ENCODE results near the gene FAM153A. TPM values are rescaled to one million over a fixed set of nuclear protein-coding genes. Genes with fewer than 3 reads are reported as not detected.
A peak's percentile ranks its signal among the peaks of the same experiment; 100 is the strongest.
"Not testable (repeated sequence)": the region's sequence is repeated elsewhere in the genome, so short reads cannot be mapped to it uniquely, and the experiment has no call there.

The FAM153A gene
- total and polyA plus RNA-seq, 9 of the 15 experiments (the other 6 are each of a cell fraction or from before 2014, with no cell fraction given), result 0.01 to 0.21 (median 0.13) TPM; not detected in 6

GRCh38 chr5:177782169-177782568, 530 bp downstream of the FAM153A start:
- DNase-seq (ENCODE audit: extremely low read depth in 1 of 4, low spot score in 3 of 4); H3K9me1 ChIP-seq (ENCODE audit: control insufficient read depth, insufficient read depth, low read length); H4K20me1 ChIP-seq (replicated peaks; ENCODE audit: control insufficient read depth, insufficient read depth, low read length); BruUV-seq (replicated peaks); H3K27ac ChIP-seq (ENCODE audit: extremely low read depth, low read depth, low read length); H3K9ac ChIP-seq (ENCODE audit: insufficient read depth in 1 of 2, low read depth in 2 of 2, low read length in 2 of 2); H3K9me3 ChIP-seq (replicated peaks; ENCODE audit: control insufficient read depth, insufficient read depth, low read depth, low read length); H3K36me3 ChIP-seq (ENCODE audit: control insufficient read depth, insufficient read depth, low read length); H3K4me1 ChIP-seq (replicated peaks in 1 of 2; ENCODE audit: control insufficient read depth in 2 of 2, insufficient read depth in 2 of 2, low read length in 2 of 2); H3K4me2 ChIP-seq (ENCODE audit: insufficient read depth, low read length); H3K27me3 ChIP-seq (ENCODE audit: control insufficient read depth in 2 of 2, insufficient read depth in 2 of 2, low read length in 2 of 2); H3K4me3 ChIP-seq; H3K79me2 ChIP-seq (ENCODE audit: control insufficient read depth, insufficient read depth, low read length); CTCF ChIA-PET (ENCODE audit: low intra/inter-chr PET ratio); POLR2A ChIA-PET; intact Hi-C loops (cut with micrococcal nuclease); ATAC-seq; H2AFZ ChIP-seq (ENCODE audit: low read depth, low read length); FAIRE-seq; in situ Hi-C loops (cut with MboI): not testable (repeated sequence)
- WGBS (ENCODE audit: insufficient coverage, low coverage, missing lambda C conversion rate), result 95% methylated on average over 7 of the region's 23 CpGs

- POLR2A ChIA-PET; BruUV-seq (replicated peaks); CTCF ChIA-PET (ENCODE audit: low intra/inter-chr PET ratio); H3K79me2 ChIP-seq (ENCODE audit: control insufficient read depth, insufficient read depth, low read length); H3K9me3 ChIP-seq (replicated peaks; ENCODE audit: control insufficient read depth, insufficient read depth, low read depth, low read length); DNase-seq (ENCODE audit: extremely low read depth in 1 of 4, low spot score in 3 of 4); H3K4me1 ChIP-seq (replicated peaks in 1 of 2; ENCODE audit: control insufficient read depth in 2 of 2, insufficient read depth in 2 of 2, low read length in 2 of 2); H3K9ac ChIP-seq (ENCODE audit: insufficient read depth in 1 of 2, low read depth in 2 of 2, low read length in 2 of 2); H2AFZ ChIP-seq (ENCODE audit: low read depth, low read length); H3K36me3 ChIP-seq (ENCODE audit: control insufficient read depth, insufficient read depth, low read length); H3K27ac ChIP-seq (ENCODE audit: extremely low read depth, low read depth, low read length); H4K20me1 ChIP-seq (replicated peaks; ENCODE audit: control insufficient read depth, insufficient read depth, low read length); H3K4me2 ChIP-seq (ENCODE audit: insufficient read depth, low read length); intact Hi-C loops (cut with micrococcal nuclease); ATAC-seq; FAIRE-seq; H3K9me1 ChIP-seq (ENCODE audit: control insufficient read depth, insufficient read depth, low read length); H3K27me3 ChIP-seq (ENCODE audit: control insufficient read depth in 2 of 2, insufficient read depth in 2 of 2, low read length in 2 of 2); H3K4me3 ChIP-seq; TF ChIP-seq CEBPG (CRISPR knock-in tag; IDR thresholded peaks at IDR 0.05): not testable (repeated sequence)
- no CpG with 5 or more reads among the region's 3 CpGs for WGBS (ENCODE audit: insufficient coverage, low coverage, missing lambda C conversion rate)
- TF ChIP-seq CEBPG (tag; conservative IDR thresholded peaks at IDR 0.05 in 1 of 2, IDR thresholded peaks at IDR 0.05 in 1 of 2), result 0 out of 4 replicates have a peak, but pooled peaks of 1 of the 2 experiments have one; percentile 17
- in situ Hi-C loops (cut with MboI), result loop anchor here (25.0 kb wide), 1 partner anchor 216 kb away; the partner anchor contains the start of gene PROP1
Measured at GRCh38 chr5:177771206-177771605, 11.5 kb downstream of the FAM153A start.

- H3K9me3 ChIP-seq (replicated peaks; ENCODE audit: control insufficient read depth, insufficient read depth, low read depth, low read length); intact Hi-C loops (cut with micrococcal nuclease); BruUV-seq (replicated peaks); H3K4me3 ChIP-seq; H3K27ac ChIP-seq (ENCODE audit: extremely low read depth, low read depth, low read length); H3K9me1 ChIP-seq (ENCODE audit: control insufficient read depth, insufficient read depth, low read length); ATAC-seq; FAIRE-seq; H3K4me1 ChIP-seq (replicated peaks in 1 of 2; ENCODE audit: control insufficient read depth in 2 of 2, insufficient read depth in 2 of 2, low read length in 2 of 2); H2AFZ ChIP-seq (ENCODE audit: low read depth, low read length); DNase-seq (ENCODE audit: extremely low read depth in 1 of 4, low spot score in 3 of 4); H3K4me2 ChIP-seq (ENCODE audit: insufficient read depth, low read length); CTCF ChIA-PET (ENCODE audit: low intra/inter-chr PET ratio); H3K79me2 ChIP-seq (ENCODE audit: control insufficient read depth, insufficient read depth, low read length); H3K36me3 ChIP-seq (ENCODE audit: control insufficient read depth, insufficient read depth, low read length); H3K27me3 ChIP-seq (ENCODE audit: control insufficient read depth in 2 of 2, insufficient read depth in 2 of 2, low read length in 2 of 2); H3K9ac ChIP-seq (ENCODE audit: insufficient read depth in 1 of 2, low read depth in 2 of 2, low read length in 2 of 2); H4K20me1 ChIP-seq (replicated peaks; ENCODE audit: control insufficient read depth, insufficient read depth, low read length); POLR2A ChIA-PET: not testable (repeated sequence)
- in situ Hi-C loops (cut with MboI), result loop anchor here (25.0 kb wide), 1 partner anchor 217 kb away; the partner anchor contains the start of gene PROP1
- 4% methylated on average over 2 of the region's 2 CpGs for WGBS (ENCODE audit: insufficient coverage, low coverage, missing lambda C conversion rate)
Measured at GRCh38 chr5:177770646-177771045, 12.1 kb downstream of the FAM153A start.

Measured in K562 (cell line).